ENCODE measurements around the gene NRCAM. TPM values are rescaled to one million over a fixed set of nuclear protein-coding genes. Genes with fewer than 3 reads are reported as not detected.

The NRCAM gene
- total RNA-seq, 2 donors from 2014 or later, result 17.9 to 28.2 TPM

- 86 to 90% methylated on average over 2 of the region's 2 CpGs for WGBS, 2 experiments (ENCODE audit: insufficient coverage in 1 of 2, insufficient read length in 1 of 2)
- Mint-ChIP-seq H3K27me3 (ENCODE audit: insufficient read depth) (no peaks in the 10 kb centered on the region), H3K36me3 (ENCODE audit: low read depth) (no peaks in the 10 kb centered on the region), H3K4me3 (no peak overlapping the region), H3K9me3 (peaks cover 6% of the 10 kb centered on the region), H3K4me1 (peaks cover 12% of the 10 kb centered on the region), H3K27ac (no peak overlapping the region)
- Histone ChIP-seq H3K27me3 (ENCODE audit: control insufficient read depth, insufficient read depth, low read length, poor library complexity, severe bottlenecking) (no peaks in the 10 kb centered on the region), H3K9ac (ENCODE audit: extremely low read depth, low read length, poor library complexity, severe bottlenecking) (no peak overlapping the region), H3K4me3 (ENCODE audit: low read length) (no peak overlapping the region), H3K9me3 (ENCODE audit: control insufficient read depth, low read length) (peaks cover 13% of the 10 kb centered on the region), H3K4me1 (ENCODE audit: control insufficient read depth, insufficient read depth, low read length) (peaks cover 10% of the 10 kb centered on the region), H3K36me3 (ENCODE audit: control insufficient read depth, insufficient read depth, low read length) (no peaks in the 10 kb centered on the region), H3K27ac (ENCODE audit: low read depth, low read length) (no peak overlapping the region)
- TF ChIP-seq CTCF (conservative IDR thresholded peaks at IDR 0.05), result no peak
- DNase-seq, result no peak
These were observed 22.2 kb downstream of the NRCAM start for GRCh38 chr7:108434010-108434409.

- peaks cover 6% of the 10 kb centered on the region for H3K9me3 Mint-ChIP-seq
- no peaks in the 10 kb centered on the region for H3K36me3 Mint-ChIP-seq (ENCODE audit: low read depth)
- H3K9ac ChIP-seq (ENCODE audit: extremely low read depth, low read length, poor library complexity, severe bottlenecking), result no peak overlapping the region
- peaks cover 8% of the 10 kb centered on the region for H3K9me3 ChIP-seq (ENCODE audit: control insufficient read depth, low read length)
- no peaks in the 10 kb centered on the region for H3K27me3 Mint-ChIP-seq (ENCODE audit: insufficient read depth)
- no peak overlapping the region for H3K4me3 ChIP-seq (ENCODE audit: low read length)
- peaks cover 10% of the 10 kb centered on the region for H3K4me1 ChIP-seq (ENCODE audit: control insufficient read depth, insufficient read depth, low read length)
- H3K27ac Mint-ChIP-seq, result no peak overlapping the region
- H3K27ac ChIP-seq (ENCODE audit: low read depth, low read length), result no peak overlapping the region
- WGBS, 2 experiments (ENCODE audit: insufficient coverage in 1 of 2, insufficient read length in 1 of 2), result 78 to 98% methylated on average over 1 of the region's 1 CpG
- no peak for TF ChIP-seq CTCF (conservative IDR thresholded peaks at IDR 0.05)
- peaks cover 12% of the 10 kb centered on the region for H3K4me1 Mint-ChIP-seq
- no peaks in the 10 kb centered on the region for H3K27me3 ChIP-seq (ENCODE audit: control insufficient read depth, insufficient read depth, low read length, poor library complexity, severe bottlenecking)
- no peak for DNase-seq
- H3K36me3 ChIP-seq (ENCODE audit: control insufficient read depth, insufficient read depth, low read length), result no peaks in the 10 kb centered on the region
- no peak overlapping the region for H3K4me3 Mint-ChIP-seq
These were observed 25.1 kb downstream of the NRCAM start for GRCh38 chr7:108431099-108431498.

GRCh38 chr7:108430664-108431063, 25.6 kb downstream of the NRCAM start:
- H3K27ac Mint-ChIP-seq, result no peak overlapping the region
- 81% methylated on average over 1 of the region's 1 CpG; no CpG with 5 or more reads in 1 of the 2 experiments for WGBS, 2 experiments (ENCODE audit: insufficient coverage in 1 of 2, insufficient read length in 1 of 2)
- no peaks in the 10 kb centered on the region for H3K27me3 Mint-ChIP-seq (ENCODE audit: insufficient read depth)
- Histone ChIP-seq H3K9me3 (ENCODE audit: control insufficient read depth, low read length) (peaks cover 8% of the 10 kb centered on the region), H3K4me1 (ENCODE audit: control insufficient read depth, insufficient read depth, low read length) (peaks cover 10% of the 10 kb centered on the region), H3K4me3 (ENCODE audit: low read length) (no peak overlapping the region), H3K27ac (ENCODE audit: low read depth, low read length) (no peak overlapping the region), H3K9ac (ENCODE audit: extremely low read depth, low read length, poor library complexity, severe bottlenecking) (no peak overlapping the region), H3K36me3 (ENCODE audit: control insufficient read depth, insufficient read depth, low read length) (no peaks in the 10 kb centered on the region), H3K27me3 (ENCODE audit: control insufficient read depth, insufficient read depth, low read length, poor library complexity, severe bottlenecking) (no peaks in the 10 kb centered on the region)
- no peak for DNase-seq
- peaks cover 12% of the 10 kb centered on the region for H3K4me1 Mint-ChIP-seq
- TF ChIP-seq CTCF (conservative IDR thresholded peaks at IDR 0.05), result no peak
- no peak overlapping the region for H3K4me3 Mint-ChIP-seq
- peaks cover 6% of the 10 kb centered on the region for H3K9me3 Mint-ChIP-seq
- no peaks in the 10 kb centered on the region for H3K36me3 Mint-ChIP-seq (ENCODE audit: low read depth)
